HG03439 (cell line): ENCODE measurements around the gene SUPT16H.
A peak's percentile ranks its signal among the peaks of the same experiment; 100 is the strongest.
"Not testable (repeated sequence)": the region's sequence is repeated elsewhere in the genome, so short reads cannot be mapped to it uniquely, and the experiment has no call there.

ENCODE experiments used
- ATAC-seq: cut with Tn5 transposase; IDR thresholded peaks from one replicate; pipeline ENCODE4 v1.9.1; 2021; ENCODE audit warnings: mild to moderate bottlenecking, moderate library complexity; ENCODE audit not compliant: unreplicated experiment

Gene SUPT16H

DNA sequence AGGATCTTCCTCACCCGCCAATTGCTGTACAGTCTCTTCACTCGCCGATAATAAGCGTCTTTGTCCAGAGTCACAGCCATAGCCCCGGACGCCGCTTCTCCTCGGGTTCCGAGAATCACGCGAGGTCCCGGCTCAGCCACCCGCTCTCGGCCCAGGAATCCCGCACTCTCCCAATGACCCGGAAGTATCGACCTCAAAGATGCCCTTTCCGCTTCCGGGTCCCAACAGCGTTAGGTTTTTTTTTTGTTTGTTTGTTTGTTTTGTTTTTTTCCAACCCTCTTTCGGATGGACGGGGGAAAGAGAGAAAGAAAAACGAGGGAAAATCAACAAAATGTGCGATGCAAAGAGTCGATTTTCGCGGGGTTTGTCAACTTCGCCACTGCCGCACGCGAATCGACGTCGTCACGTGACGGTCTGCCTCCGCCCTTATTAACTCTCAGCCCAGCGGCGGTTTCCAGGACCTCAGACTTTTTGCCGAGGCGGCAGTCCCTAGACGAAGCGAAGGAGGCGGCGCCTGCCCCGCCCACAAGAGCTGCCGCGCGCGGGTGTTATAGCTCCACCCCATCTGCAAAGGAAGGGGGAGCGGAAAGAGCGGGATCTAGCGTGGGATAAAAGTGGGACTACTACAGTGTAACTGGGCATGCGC is at the start of gene SUPT16H:
Gene SUPT16H (minus strand): TSS at position 172 of the 646 bp plus-strand sequence. CDS start 92 bp downstream, at position 80.
- peak; percentile 87 for ATAC-seq

DNA sequence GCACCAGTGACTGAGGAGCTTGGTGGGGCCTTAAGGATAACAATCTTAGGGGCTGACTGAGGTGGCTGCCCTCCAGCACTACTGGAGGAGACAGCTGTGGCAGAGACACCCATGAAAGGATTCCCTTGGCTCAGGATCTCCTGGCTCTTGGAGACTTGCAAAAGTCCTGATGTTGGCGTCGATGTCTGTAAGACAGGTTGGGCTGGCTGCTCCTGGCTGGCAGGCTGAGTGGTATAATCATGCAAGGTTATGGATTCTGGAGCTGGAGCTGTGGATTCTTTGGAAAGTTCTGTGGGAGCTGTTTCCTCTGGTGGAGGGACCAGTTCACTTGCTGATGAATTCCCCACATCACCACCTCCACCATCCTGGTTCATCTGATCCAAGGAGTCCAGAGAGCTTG is 47.3 kb upstream of the SUPT16H start:
- ATAC-seq: no peak

- no peak for ATAC-seq
These were observed 45.1 kb upstream of the SUPT16H start for GRCh38 chr14:21428930-21429329.

DNA sequence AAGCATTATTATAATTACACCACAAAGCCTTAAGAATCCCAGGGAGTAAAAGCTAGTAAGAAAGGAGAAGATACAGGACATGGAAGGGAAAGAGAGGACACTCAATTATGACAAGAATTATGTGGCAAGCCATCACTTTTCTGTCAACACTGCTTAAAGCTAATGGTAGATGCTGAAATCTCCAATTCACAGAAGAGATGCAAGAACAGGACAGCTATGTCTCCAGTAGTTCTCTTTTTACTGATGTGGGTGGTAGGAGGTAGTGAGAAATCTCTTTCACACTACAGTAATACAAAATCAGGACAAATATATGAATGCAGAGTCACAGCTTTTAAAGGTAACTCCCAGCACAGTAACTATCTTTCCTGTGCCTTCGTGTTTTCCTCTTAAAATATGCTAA is 42.9 kb upstream of the SUPT16H start:
- no peak for ATAC-seq

DNA sequence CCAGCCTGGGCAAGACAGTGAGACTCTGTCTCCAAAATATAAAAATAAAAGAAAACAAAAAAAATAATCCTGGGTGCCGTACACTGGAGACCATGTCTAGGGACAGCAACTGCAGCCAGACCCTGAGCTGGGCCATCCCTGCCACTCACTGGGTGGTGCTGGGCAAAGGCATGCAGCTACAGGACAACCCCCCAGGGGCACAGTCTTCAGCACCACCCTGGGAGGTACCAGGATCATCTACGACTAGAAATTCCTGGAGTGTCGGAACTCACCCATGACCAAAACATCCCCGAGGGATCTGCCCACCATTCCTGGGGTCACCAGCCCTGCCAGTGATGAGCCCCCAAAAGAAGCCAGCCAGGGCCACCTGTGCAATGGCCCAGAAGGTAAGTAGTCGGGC is 35.7 kb upstream of the SUPT16H start:
- ATAC-seq: no peak

DNA sequence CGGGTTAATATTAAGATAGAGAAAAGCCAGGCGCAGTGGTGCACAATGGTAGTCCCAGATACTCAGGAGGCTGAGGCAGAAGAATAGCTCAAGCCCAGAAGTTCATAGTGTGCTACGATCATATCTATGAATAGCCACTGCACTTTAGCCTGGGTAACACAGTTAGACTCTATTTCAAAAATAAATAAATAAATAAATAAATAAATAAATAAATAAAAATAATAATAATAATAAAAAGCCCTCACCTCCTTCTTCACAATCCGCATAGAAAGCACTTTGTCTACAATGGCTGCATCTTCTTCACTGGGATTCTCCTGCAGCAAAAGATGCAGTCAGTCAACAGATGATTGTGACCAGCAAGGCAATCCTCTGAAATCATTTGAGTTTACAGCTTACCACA is 31.5 kb upstream of the SUPT16H start:
- ATAC-seq: no peak

DNA sequence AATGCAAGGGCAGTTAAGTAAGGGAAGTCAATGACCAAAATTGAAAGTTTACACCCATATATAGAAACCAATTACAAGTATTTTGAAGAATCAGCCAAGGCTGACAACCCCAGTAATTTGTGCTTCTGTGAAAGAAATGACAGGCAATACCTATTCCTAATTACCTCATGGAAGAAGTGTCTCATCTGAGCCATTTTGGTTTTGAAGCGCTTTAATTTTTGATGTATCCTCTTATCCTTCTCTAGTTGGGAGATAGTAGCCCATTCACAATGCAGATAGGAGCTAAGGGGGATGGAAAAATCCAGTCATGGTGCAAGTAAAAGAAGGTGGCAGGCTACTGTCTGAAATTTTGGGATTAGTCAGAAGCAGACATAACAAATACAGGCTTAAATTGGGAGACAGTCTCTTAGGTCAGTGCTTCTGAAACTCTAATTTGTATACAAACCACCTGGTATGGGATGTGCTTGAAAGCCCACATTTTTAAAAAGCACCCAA is 30.4 kb upstream of the SUPT16H start:
- no peak for ATAC-seq

- no peak for ATAC-seq
These were observed 24.3 kb upstream of the SUPT16H start for GRCh38 chr14:21408147-21408546.

DNA sequence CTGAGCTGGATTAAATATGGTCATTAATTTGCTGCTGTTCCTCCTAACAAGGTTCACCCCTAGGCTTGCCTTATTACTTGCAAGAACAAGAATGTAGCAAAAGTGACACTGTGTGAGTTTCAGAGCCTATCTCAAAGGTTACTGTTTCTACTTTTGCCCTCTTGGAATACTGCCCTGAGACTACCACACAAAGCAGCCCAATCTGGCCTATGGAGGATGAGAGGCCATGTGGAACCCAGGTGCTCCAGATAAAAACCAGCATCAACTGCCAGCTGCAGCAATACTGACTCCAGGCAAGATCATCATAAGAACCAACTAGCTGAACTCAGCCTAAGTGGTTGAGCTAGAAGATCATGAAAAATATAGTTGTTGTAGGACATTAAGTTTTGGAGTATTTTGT is 22.4 kb upstream of the SUPT16H start:
- no peak for ATAC-seq

DNA sequence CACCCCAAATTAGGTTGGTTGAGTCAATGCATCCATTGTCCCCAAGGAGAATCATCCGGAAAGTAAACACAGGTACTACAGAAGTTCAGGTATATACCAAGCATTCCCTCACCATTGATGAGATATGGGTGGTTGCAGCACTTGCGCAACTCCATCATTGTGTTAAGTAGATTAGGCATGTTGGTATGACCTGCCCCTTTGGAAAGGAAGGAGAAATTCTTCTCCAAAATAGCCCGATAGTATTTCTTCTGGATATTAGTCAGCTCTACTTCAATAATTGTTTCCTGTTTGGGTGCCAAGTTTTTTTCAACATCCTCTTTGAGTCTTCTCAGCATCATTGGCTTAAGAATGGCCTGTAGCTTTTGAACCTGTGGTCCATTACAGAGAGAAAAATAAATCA is 21.3 kb upstream of the SUPT16H start:
- ATAC-seq: no peak

- no peak for ATAC-seq
These were observed 15.6 kb upstream of the SUPT16H start for GRCh38 chr14:21399311-21399870.

GRCh38 chr14:21398901-21399300 is 15.1 kb upstream of the SUPT16H start:
- no peak for ATAC-seq

- ATAC-seq: no peak
These were observed 11.6 kb upstream of the SUPT16H start for GRCh38 chr14:21395450-21395849.

DNA sequence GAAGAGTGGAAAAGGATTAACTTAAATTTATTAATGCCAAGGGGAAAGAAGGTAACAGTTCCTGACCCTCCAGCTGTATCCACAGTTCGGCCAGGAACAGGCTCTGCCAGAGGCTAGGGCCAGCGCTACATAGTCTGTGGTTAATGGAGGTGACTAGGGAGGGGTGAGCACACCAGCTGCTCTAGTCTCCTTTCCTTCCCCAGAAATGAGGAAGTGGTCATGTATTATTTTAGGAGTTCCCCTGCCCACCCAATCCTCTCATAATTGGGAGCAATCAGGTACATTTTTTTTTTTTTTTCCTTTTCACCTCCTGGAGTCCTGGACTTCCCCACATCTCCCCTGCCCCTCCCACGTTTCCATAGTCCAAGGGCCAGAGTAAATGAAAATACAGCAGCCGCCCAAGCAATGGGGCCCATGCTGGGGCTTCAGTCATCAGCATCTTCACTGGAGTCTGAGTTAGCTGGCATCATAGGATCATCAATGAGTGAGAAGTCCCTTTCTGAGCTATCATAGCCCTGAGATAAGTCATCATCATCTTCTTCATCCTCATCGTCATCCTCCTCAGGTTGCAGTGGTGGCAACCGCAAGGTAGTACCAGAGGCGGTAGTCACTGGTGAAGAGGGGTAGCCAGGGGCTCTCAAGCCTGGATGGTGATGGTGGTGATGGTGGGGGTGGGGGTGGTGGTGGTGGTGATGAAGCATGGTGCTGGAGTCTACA is 1.5 kb upstream of the SUPT16H start:
- no peak for ATAC-seq

DNA sequence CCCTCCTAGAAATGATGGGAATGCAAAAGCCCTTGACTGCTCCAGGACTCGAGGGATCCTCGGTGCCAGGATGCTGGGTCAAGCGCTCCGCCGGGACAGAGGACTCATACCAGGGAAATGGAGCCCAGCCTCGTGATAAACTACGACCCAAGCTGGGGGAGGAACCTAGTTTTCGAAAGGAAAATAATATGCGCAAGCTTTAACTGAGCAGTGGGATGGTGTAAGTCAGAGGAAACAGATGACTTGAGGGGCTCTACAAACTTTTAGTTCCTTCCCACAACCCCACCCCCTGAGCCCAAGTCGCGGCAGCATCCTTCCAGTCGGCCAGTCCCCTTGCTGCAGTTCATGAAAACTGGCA is 654 bp upstream of the SUPT16H start:
- ATAC-seq: peak; percentile 31

DNA sequence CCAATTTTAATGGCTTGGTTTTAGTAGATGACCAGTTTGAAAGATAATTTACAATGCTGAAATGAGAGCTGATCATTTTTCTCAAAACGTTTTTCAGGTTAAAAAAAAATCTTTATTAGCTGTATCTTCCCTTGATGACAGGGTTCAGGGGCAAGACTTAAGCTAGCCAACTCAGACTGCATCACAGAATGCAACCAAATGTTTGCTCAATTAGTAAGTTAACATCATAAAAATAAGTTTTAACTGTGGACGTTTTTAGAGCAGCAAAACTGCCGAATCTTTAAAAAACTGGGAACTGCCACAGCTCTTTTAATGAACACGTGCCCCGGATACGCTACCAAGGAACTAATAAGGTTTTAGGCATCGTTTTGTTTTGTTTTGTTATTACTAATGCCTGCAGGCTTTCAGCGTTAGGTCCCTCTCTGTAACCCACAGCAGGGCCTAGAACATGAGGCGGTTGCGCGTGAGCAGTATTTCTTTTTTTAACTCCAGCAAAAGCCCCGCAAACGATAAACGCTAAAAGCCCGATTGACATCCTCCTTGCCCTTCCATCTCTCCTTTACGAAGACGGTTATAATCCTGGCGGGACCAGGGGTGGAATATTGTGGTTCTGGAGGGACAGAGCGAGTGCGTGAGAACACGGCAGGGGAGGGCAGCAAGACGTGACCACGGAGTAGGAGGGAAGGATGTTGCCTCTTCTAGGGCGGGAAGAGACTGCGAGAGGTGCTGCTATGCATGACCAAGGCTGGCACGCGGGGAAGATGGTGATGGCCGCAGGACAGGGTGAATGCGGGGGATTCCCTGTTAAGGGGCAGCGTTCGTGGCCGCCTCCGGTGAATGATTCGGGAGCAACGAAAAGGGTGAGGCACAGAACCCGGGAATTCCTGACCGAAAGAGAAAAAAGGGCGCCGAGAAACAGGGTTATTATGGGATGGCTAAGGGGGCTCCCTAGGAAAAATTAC is 652 bp downstream of the SUPT16H start:
- no peak for ATAC-seq

GRCh38 chr14:21382095-21382494 is 1.7 kb downstream of the SUPT16H start:
- ATAC-seq: no peak

GRCh38 chr14:21379338-21379737 is 4.5 kb downstream of the SUPT16H start:
- no peak for ATAC-seq

DNA sequence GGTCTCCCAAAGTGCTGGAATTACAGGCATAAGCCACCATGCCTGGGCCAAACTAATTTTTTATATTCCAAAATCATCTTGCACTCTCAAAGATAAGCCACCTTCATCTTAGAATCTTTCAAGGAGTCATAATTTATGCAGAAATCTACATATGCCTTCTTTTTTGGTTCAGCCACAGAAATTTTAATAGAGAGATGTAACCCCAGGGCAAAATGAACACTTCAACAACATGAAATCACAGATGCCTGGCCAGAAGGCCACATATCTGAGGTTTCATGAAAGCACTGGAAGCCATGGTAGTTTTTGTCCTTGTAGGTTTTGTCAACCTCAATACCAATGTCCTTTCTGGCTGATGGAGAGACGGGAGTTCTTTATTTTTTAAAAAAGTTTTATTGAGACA is 9.8 kb downstream of the SUPT16H start:
- ATAC-seq: no peak

- not testable (repeated sequence) for ATAC-seq
These were observed 11.0 kb downstream of the SUPT16H start for GRCh38 chr14:21372814-21373213.
